ENCODE results near the gene ABCB11. TPM values are rescaled to one million over a fixed set of nuclear protein-coding genes. Genes with fewer than 3 reads are reported as not detected.

ABCB11 gene
- total RNA-seq (2012; rRNA removed), result not detected in 2 replicates
- polyA plus RNA-seq (2012; rRNA removed), result not detected in 2 replicates
- not detected in 2 replicates for polyA plus RNA-seq (2012; cell fraction: cytosol; rRNA removed)
- polyA plus RNA-seq (2012; cell fraction: nucleus; rRNA removed; ENCODE audit: low replicate concordance), result not detected in 2 replicates
- Bru-seq, nascent RNA, result not detected
- not detected for BruChase-seq, experiment 1, labeled RNA remaining after a 6-hour chase
- not detected for BruChase-seq, experiment 2, labeled RNA remaining after a 2-hour chase
- long read RNA-seq, result 0 reads

GRCh38 chr2:169031202-169031601, at the start of gene ABCB11:
TSS of gene ABCB11 (minus strand) at chr2:169031324. CDS start at chr2:169018125, 13,199 bp downstream.
- H3K18ac ChIP-seq (ENCODE audit: low read depth, low read length), result no peak within 1 kb of the TSS
- no peak within 1 kb of the TSS for H3K9ac ChIP-seq (ENCODE audit: low read depth, low read length)
- no TSS peak for BruUV-seq (replicated peaks)
- H4K20me1 ChIP-seq (ENCODE audit: insufficient read depth, low read length), result no peaks in the 10 kb centered on the region
- no peak for DNase-seq
- no peak within 1 kb of the TSS for H3K56ac ChIP-seq (ENCODE audit: extremely low read depth, insufficient read depth, low read length)
- no peaks in the 10 kb centered on the region for H3K9me1 ChIP-seq (ENCODE audit: insufficient read depth, low read length)
- no peak within 1 kb of the TSS for H4K91ac ChIP-seq (ENCODE audit: insufficient read depth, low read depth, low read length)
- dilution Hi-C loops (cut with HindIII; ENCODE audit: low sequenced_read_pairs, unreplicated experiment) (no loop called here), intact Hi-C loops (cut with micrococcal nuclease) (no loop called here), in situ Hi-C loops (cut with MboI; ENCODE audit: low sequenced_read_pairs) (no loop called here)
- no peak within 1 kb of the TSS for H2AK5ac ChIP-seq (ENCODE audit: low read depth, low read length)
- no peak within 1 kb of the TSS for H3K23ac ChIP-seq (ENCODE audit: low read depth, low read length)
- POLR2A ChIA-PET (ENCODE audit: unreplicated experiment), result no interaction called here
- no peak within 1 kb of the TSS for H4K8ac ChIP-seq (ENCODE audit: low read depth in 2 of 2, low read length in 2 of 2)
- no peak within 1 kb of the TSS for H2BK5ac ChIP-seq (ENCODE audit: low read depth, low read length, poor library complexity, severe bottlenecking)
- no peak within 1 kb of the TSS for H3K27ac ChIP-seq (ENCODE audit: insufficient read depth, low read length)
- H3K4me3 ChIP-seq (ENCODE audit: insufficient read depth, low read depth, low read length), result no peak within 1 kb of the TSS
- no peak within 1 kb of the TSS for H2BK20ac ChIP-seq (ENCODE audit: low read depth, low read length)
- H3K9me3 ChIP-seq (ENCODE audit: control insufficient read depth, insufficient read depth, low read length), result no peaks in the 10 kb centered on the region
- ATAC-seq (ENCODE audit: low read depth), result no peak
- no peak for TF ChIP-seq POLR2A (IDR thresholded peaks at IDR 0.05; ENCODE audit: low read depth, low read length)
- TF ChIP-seq SMC3 (IDR thresholded peaks at IDR 0.05; ENCODE audit: low read depth, low read length), result no peak
- no peak for TF ChIP-seq BHLHE40 (IDR thresholded peaks at IDR 0.05; ENCODE audit: low read depth, low read length)
- TF ChIP-seq RAD21 (IDR thresholded peaks at IDR 0.05; ENCODE audit: low read length), result no peak
- no peak for TF ChIP-seq MXI1 (IDR thresholded peaks at IDR 0.05; ENCODE audit: borderline replicate concordance, low read depth, low read length)
- TF ChIP-seq CEBPB (IDR thresholded peaks at IDR 0.05; ENCODE audit: low read depth, low read length), result no peak
- TF ChIP-seq MAFK (IDR thresholded peaks at IDR 0.05; ENCODE audit: low read depth, low read length), result no peak
- no peaks in the 10 kb centered on the region for H3K4me1 ChIP-seq (ENCODE audit: control insufficient read depth, insufficient read depth, low read length)
- no CpG with 5 or more reads among the region's 3 CpGs for WGBS, 2 experiments (ENCODE audit: extremely low coverage in 2 of 2, insufficient read length in 1 of 2)
- no peak within 1 kb of the TSS for H3K4me2 ChIP-seq (ENCODE audit: low read depth, low read length)
- no peaks in the 10 kb centered on the region for H3K36me3 ChIP-seq (ENCODE audit: control insufficient read depth, insufficient read depth, low read length)
- no peak within 1 kb of the TSS for H2AFZ ChIP-seq (replicated peaks; ENCODE audit: low read length, poor library complexity)
- no peak within 1 kb of the TSS for H4K5ac ChIP-seq (ENCODE audit: low read depth, low read length)
- H3K79me1 ChIP-seq (ENCODE audit: low read depth in 1 of 2, low read length in 2 of 2), result no peaks in the 10 kb centered on the region
- H3K27me3 ChIP-seq (ENCODE audit: control insufficient read depth, insufficient read depth, low read length), result no peaks in the 10 kb centered on the region
- H2BK120ac ChIP-seq (ENCODE audit: low read depth, low read length), result no peak within 1 kb of the TSS
- CTCF ChIA-PET, result interaction anchor here (0.6 kb wide), 1 partner anchor 1440 kb away, joined by 3 read pairs; no protein-coding TSS in a partner anchor
- H3K14ac ChIP-seq (replicated peaks; ENCODE audit: low read depth, low read length), result no peak within 1 kb of the TSS
- no peak within 1 kb of the TSS for H2AK9ac ChIP-seq (replicated peaks; ENCODE audit: low read depth, low read length, poor library complexity)
- no peak within 1 kb of the TSS for H3K4ac ChIP-seq (ENCODE audit: low read depth, low read length)
- no peak within 1 kb of the TSS for H2BK15ac ChIP-seq (ENCODE audit: low read depth, low read length)

Measured in IMR-90 (cell line).